HG02642 (cell line): ENCODE data around the gene HSD17B13.
"Not testable (repeated sequence)": the region's sequence is repeated elsewhere in the genome, so short reads cannot be mapped to it uniquely, and the experiment has no call there.

Experiments
- ATAC-seq: cut with Tn5 transposase; IDR thresholded peaks from one replicate; pipeline ENCODE4 v1.9.1; 2021; ENCODE audit warnings: mild to moderate bottlenecking; ENCODE audit not compliant: unreplicated experiment, poor library complexity

The HSD17B13 gene

GRCh38 chr4:87321888-87322287 lies 794 bp downstream of the HSD17B13 start:
- no peak for ATAC-seq

DNA sequence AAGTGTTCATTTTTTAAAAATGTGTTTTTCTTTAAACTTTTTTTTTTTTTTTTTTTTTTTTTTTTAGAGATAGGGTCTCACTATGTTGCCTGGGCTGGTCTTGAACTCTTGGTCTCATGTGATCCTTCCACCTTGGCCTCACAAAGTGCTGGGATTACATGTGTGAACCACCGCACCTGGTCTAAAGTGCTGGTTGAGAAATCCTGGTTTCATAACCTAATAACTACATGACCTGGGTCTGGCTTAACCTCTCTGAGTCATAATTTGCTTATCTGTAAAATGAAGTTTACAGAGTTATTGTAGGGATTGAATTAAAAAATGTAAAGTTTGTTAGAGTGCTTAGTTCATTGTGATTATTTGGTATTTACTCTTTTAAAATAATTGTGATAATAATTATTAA lies 5.2 kb downstream of the HSD17B13 start:
- ATAC-seq = no peak

GRCh38 chr4:87316961-87317360 lies 5.7 kb downstream of the HSD17B13 start:
- no peak for ATAC-seq

DNA sequence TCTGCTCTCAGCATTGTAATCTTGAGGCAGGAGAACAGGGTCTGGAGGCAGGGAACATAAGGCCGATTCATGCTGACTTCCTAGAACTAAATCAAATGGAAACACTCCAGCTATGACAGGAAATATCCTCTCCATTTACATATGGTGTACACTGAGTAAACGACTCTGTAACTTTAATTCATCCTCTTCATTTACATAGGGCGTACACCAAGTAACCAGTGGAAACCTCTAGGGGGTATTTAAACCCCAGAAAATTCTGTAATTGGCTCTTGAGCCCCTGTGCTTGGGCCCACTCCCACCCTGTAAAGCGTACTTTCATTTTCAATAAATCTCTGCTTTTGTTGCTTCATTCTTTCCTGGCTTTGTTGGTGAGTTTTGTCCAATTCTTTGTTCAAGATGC lies 7.7 kb downstream of the HSD17B13 start:
- not testable (repeated sequence) for ATAC-seq

- ATAC-seq = no peak
Observed at GRCh38 chr4:87313756-87314155, 8.9 kb downstream of the HSD17B13 start.

- ATAC-seq = no peak
Observed at GRCh38 chr4:87311684-87312083, 11.0 kb downstream of the HSD17B13 start.

- no peak for ATAC-seq
Observed at GRCh38 chr4:87310691-87311335, 11.9 kb downstream of the HSD17B13 start.

GRCh38 chr4:87309625-87310024 lies 13.1 kb downstream of the HSD17B13 start:
- no peak for ATAC-seq

DNA sequence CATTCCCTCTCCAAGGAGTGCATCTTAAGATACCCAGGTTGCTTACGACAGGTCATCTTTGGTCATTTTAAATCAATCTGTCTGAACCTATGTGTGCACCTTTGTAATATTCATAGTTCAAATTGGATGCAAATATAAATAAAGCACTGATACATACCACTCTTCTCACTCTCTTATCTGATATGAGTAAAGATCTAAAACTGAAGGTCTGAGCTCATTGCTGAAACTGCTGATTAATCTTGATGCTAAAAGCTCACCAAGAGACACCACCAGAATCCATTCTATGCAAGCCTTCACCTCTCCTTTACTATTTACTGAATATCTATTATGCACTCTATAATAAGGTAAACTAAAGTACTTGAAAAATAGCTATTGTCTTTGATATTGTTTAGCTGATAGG lies 16.6 kb downstream of the HSD17B13 start:
- no peak for ATAC-seq

DNA sequence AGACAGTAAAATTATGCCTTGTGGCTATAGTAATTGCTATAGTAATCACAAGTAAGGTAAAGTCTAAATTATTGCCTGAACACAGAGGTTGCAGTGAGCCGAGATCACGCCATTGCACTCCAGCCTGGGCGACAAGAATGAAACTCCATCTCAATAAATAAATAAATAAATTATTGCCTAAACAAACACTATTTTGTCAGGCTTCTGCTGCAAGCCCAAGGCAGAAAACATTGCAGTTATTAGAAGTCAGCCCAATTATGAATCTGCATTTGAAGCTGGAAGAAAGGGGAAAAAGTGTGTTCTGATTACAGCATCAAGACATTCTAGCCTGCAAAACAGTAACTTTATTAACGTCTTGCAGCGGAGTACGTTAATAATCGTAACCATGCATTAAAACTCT lies 17.1 kb downstream of the HSD17B13 start:
- no peak for ATAC-seq

DNA sequence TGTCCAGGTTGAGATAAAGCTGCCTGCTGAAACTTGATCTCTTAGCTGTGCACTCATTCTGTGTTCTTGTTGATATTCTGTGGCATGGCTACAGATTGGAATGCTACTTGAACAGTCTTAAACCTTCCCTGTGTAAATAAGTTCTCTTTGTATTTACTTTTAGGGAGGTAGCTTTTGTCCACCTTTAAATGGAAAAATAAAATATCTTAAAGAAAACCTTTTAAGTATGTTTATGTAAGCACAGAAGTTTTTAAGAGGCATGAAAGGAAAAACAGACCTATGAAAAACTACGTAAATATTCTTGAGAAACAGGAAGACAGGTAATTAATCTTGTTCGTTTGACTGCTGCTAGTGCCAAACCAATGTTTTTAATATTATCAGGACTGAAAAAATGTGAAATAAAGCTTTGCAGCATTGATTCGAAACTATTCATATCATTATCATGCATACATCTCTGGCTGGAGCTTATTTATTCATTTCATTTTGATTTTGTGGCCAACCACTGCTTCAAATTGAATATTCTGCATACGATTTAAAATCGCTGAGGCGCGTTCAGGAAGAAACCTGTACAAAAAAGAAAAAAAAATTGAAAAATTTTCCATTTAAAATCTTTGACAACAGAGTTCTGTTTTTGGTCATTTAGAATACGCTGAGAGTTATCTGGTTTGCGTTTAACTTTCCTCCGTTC lies 17.8 kb downstream of the HSD17B13 start:
- ATAC-seq = no peak

DNA sequence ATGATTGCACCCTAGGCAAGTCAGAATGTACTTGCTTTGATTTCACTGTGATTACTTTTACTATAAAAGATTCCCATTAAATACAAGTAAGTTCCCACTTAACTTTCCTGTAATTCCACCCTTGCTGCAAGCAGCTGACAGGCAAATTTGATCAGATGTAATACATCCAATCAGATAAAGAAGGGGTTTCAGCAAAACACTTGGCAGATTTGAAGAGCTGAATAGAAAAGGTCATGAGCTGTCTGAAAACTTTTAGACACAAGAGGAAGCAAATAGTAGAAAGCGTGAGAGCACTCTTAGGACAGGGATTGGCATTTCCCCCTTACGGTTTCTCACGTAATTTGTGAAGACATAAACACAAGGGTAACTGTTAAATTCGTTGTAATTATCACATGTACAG lies 22.8 kb downstream of the HSD17B13 start:
- no peak for ATAC-seq

GRCh38 chr4:87298362-87298761 lies 24.3 kb downstream of the HSD17B13 start:
- ATAC-seq = no peak

- ATAC-seq = not testable (repeated sequence)
Observed at GRCh38 chr4:87294911-87295310, 27.8 kb downstream of the HSD17B13 start.

DNA sequence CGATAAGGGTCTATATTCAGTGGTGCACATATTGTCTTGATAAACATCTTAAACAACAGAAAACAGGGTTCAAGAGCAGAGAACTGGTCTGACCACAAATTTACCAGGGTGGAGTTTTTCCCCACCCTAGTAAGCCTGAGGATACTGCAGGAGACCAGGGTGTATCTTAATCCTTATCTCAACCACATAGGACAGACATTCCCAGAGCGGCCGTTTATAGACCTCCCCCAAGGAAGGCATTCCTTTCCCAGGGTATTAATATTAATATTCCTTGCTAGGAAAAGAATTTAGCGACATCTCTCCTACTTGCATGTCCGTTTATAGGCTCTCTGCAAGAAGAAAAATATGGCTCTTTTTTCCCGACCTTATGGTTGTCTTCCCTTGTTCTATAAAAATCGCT lies 28.8 kb downstream of the HSD17B13 start:
- ATAC-seq = not testable (repeated sequence)

- no peak for ATAC-seq
Observed at GRCh38 chr4:87286970-87287369, 35.7 kb downstream of the HSD17B13 start.

- not testable (repeated sequence) for ATAC-seq
Observed at GRCh38 chr4:87284268-87284667, 38.4 kb downstream of the HSD17B13 start.

- ATAC-seq = no peak
Observed at GRCh38 chr4:87283151-87283550, 39.5 kb downstream of the HSD17B13 start.

DNA sequence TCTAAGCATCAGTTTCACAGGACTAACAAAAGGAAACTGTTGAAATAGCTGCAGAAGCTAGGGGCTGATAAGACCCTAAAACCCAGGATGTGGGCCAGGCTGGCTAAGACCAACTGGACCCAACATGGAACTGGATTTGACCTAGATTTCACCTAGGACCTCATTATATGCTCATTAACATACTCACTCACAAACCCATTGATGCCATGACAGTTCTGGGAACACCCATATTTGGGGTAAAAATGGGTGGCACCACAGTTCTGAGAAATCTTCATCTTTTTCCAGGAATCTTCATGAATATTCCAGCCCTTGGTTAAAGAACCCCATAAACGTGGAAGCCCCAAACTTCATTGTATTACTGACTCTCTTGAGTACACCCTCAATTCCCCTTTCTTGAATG lies 41.1 kb downstream of the HSD17B13 start:
- ATAC-seq = no peak

- no peak for ATAC-seq
Observed at GRCh38 chr4:87278335-87278794, 44.3 kb downstream of the HSD17B13 start.

DNA sequence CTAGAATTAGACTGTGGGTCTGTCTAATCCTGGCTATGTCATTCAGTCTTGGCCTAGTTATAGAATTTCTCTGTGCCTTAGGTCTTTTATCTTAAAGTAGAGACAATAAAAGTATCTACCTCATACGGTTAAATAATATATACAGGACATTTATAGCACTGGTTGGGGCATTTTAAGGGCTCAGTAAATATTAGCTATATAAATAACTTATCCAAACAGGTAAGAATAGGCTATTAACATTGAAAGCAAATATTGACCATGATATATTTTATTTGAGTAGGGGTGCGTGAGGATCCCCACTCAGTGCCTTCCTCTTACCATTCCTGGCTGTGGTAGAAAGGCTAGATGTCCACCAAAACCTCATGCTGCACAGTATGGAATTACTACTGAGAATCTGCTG lies 47.4 kb downstream of the HSD17B13 start:
- no peak for ATAC-seq

DNA sequence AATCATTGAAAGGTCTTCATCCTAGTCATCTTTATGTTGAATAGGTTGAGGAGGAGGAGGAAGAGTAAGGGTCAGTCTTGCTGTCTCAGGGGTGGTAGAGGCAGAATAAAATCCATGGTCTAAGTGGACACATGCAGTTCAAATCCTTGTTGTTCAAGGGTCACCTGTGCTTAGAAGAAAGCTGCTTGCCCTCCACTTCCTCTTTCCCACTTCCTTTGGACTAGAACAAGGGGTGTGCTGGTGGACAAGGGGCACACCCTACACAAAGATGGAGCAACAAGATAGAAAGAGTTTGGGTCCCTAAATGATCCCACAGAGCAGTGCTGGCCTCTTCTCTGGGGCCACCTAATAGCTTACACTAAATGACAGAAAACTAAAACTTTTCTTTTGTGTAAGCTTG lies 47.9 kb downstream of the HSD17B13 start:
- ATAC-seq = no peak
